ENCODE results near the gene DIPK1A.

The DIPK1A gene

GRCh38 chr1:92876351-92876750 lies 84.9 kb downstream of the DIPK1A start:
- Histone ChIP-seq H3K4me1 (ENCODE audit: low read length) (peaks cover 8% of the 10 kb centered on the region; the same call in 1 of the 2 replicates), H3K4me2 (ENCODE audit: low read depth, low read length) (peak overlapping the region; percentile 77), H3K9me2 (replicated peaks; ENCODE audit: insufficient read depth, low read length) (no peaks in the 10 kb centered on the region), H3K9ac (ENCODE audit: low read length) (no peak overlapping the region; the same call in 1 of the 2 replicates), H3K79me2 (ENCODE audit: low read length) (peaks cover 33% of the 10 kb centered on the region), H2AFZ (ENCODE audit: low read length) (no peak overlapping the region), H3K4me3 (ENCODE audit: low read length) (peak overlapping the region; percentile 63; the same call in 1 of the 2 replicates), H3K27me3 (replicated peaks; ENCODE audit: insufficient read depth, low read length) (no peaks in the 10 kb centered on the region), H4K20me1 (ENCODE audit: insufficient read depth, low read length) (no peaks in the 10 kb centered on the region), H3F3A (ENCODE audit: insufficient read depth, low read length) (peaks cover 21% of the 10 kb centered on the region), H3K9me3 (replicated peaks; ENCODE audit: insufficient read depth, low read length) (no peaks in the 10 kb centered on the region), H3K27ac (ENCODE audit: low read length) (peak overlapping the region; percentile 81; the same call in 1 of the 2 replicates), H3K36me3 (replicated peaks; ENCODE audit: insufficient read depth, low read length) (no peaks in the 10 kb centered on the region)
- no peak for TF ChIP-seq EZH2phosphoT487 (IDR thresholded peaks at IDR 0.05; ENCODE audit: low read length)
- DNase-seq, result no peak

- no peak overlapping the region for H3K4me3 ChIP-seq (ENCODE audit: low read length)
- H3K4me2 ChIP-seq (ENCODE audit: low read depth, low read length), result no peak overlapping the region
- no peaks in the 10 kb centered on the region for H3K27me3 ChIP-seq (replicated peaks; ENCODE audit: insufficient read depth, low read length)
- peaks cover 21% of the 10 kb centered on the region for H3F3A ChIP-seq (ENCODE audit: insufficient read depth, low read length)
- H3K36me3 ChIP-seq (replicated peaks; ENCODE audit: insufficient read depth, low read length), result no peaks in the 10 kb centered on the region
- no peak overlapping the region for H3K9ac ChIP-seq (ENCODE audit: low read length)
- H3K9me3 ChIP-seq (replicated peaks; ENCODE audit: insufficient read depth, low read length), result no peaks in the 10 kb centered on the region
- no peaks in the 10 kb centered on the region for H3K9me2 ChIP-seq (replicated peaks; ENCODE audit: insufficient read depth, low read length)
- H4K20me1 ChIP-seq (ENCODE audit: insufficient read depth, low read length), result no peaks in the 10 kb centered on the region
- DNase-seq, result no peak
- H3K79me2 ChIP-seq (ENCODE audit: low read length), result peaks cover 26% of the 10 kb centered on the region
- H3K27ac ChIP-seq (ENCODE audit: low read length), result no peak overlapping the region
- H2AFZ ChIP-seq (ENCODE audit: low read length), result no peak overlapping the region
- peaks cover 8% of the 10 kb centered on the region; the same call in 1 of the 2 replicates for H3K4me1 ChIP-seq (ENCODE audit: low read length)
- TF ChIP-seq EZH2phosphoT487 (IDR thresholded peaks at IDR 0.05; ENCODE audit: low read length) (no peak), EZH2 (optimal IDR thresholded peaks at IDR 0.05; ENCODE audit: low read depth, low read length) (no peak)
- TF ChIP-seq, protein P1, sequence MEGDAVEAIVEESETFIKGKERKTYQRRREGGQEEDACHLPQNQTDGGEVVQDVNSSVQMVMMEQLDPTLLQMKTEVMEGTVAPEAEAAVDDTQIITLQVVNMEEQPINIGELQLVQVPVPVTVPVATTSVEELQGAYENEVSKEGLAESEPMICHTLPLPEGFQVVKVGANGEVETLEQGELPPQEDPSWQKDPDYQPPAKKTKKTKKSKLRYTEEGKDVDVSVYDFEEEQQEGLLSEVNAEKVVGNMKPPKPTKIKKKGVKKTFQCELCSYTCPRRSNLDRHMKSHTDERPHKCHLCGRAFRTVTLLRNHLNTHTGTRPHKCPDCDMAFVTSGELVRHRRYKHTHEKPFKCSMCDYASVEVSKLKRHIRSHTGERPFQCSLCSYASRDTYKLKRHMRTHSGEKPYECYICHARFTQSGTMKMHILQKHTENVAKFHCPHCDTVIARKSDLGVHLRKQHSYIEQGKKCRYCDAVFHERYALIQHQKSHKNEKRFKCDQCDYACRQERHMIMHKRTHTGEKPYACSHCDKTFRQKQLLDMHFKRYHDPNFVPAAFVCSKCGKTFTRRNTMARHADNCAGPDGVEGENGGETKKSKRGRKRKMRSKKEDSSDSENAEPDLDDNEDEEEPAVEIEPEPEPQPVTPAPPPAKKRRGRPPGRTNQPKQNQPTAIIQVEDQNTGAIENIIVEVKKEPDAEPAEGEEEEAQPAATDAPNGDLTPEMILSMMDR (IDR thresholded peaks at IDR 0.05; ENCODE audit: low read length), result no peak
These were observed 86.3 kb downstream of the DIPK1A start for GRCh38 chr1:92874987-92875386.

DNA sequence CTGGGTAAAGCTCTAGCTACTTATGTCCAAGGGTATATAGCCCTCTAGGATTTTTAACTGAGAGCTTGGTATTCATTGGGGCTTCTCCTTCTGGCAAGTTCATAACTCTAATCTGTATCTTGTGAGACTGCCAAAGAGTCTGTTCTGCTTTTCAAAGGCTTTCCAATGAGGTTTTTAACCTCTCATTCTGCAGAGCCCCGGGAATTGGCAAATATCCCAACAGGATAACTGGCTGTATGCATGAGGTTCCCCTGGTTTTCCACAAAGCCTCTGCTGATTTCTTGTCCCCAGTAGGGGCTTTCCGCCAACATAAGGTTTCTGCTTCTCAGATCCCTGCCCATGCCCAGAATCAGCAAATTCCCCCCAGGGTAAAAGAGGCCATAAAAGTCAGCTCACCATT lies 88.5 kb downstream of the DIPK1A start:
- Histone ChIP-seq H3K27ac (ENCODE audit: low read length) (no peak overlapping the region), H3K9me2 (replicated peaks; ENCODE audit: insufficient read depth, low read length) (no peaks in the 10 kb centered on the region), H3K4me2 (ENCODE audit: low read depth, low read length) (no peak overlapping the region), H3K9me3 (replicated peaks; ENCODE audit: insufficient read depth, low read length) (no peaks in the 10 kb centered on the region), H3K9ac (ENCODE audit: low read length) (no peak overlapping the region), H3K4me1 (ENCODE audit: low read length) (peaks cover 3% of the 10 kb centered on the region; the same call in 1 of the 2 replicates), H3K4me3 (ENCODE audit: low read length) (no peak overlapping the region), H2AFZ (ENCODE audit: low read length) (no peak overlapping the region), H3F3A (ENCODE audit: insufficient read depth, low read length) (peaks cover 16% of the 10 kb centered on the region), H4K20me1 (ENCODE audit: insufficient read depth, low read length) (no peaks in the 10 kb centered on the region), H3K36me3 (replicated peaks; ENCODE audit: insufficient read depth, low read length) (no peaks in the 10 kb centered on the region), H3K79me2 (ENCODE audit: low read length) (peaks cover 15% of the 10 kb centered on the region), H3K27me3 (replicated peaks; ENCODE audit: insufficient read depth, low read length) (no peaks in the 10 kb centered on the region)
- no peak for DNase-seq
- TF ChIP-seq EZH2 (optimal IDR thresholded peaks at IDR 0.05; ENCODE audit: low read depth, low read length) (no peak), EZH2phosphoT487 (IDR thresholded peaks at IDR 0.05; ENCODE audit: low read length) (no peak)
- TF ChIP-seq, protein P1 (IDR thresholded peaks at IDR 0.05; ENCODE audit: low read length), result no peak

GRCh38 chr1:92870591-92870990 lies 90.7 kb downstream of the DIPK1A start:
- no peaks in the 10 kb centered on the region for H3K9me3 ChIP-seq (replicated peaks; ENCODE audit: insufficient read depth, low read length)
- H3K4me3 ChIP-seq (ENCODE audit: low read length), result no peak overlapping the region
- H4K20me1 ChIP-seq (ENCODE audit: insufficient read depth, low read length), result no peaks in the 10 kb centered on the region
- no peak overlapping the region for H3K27ac ChIP-seq (ENCODE audit: low read length)
- H3K9me2 ChIP-seq (replicated peaks; ENCODE audit: insufficient read depth, low read length), result no peaks in the 10 kb centered on the region
- no peak overlapping the region for H3K4me2 ChIP-seq (ENCODE audit: low read depth, low read length)
- no peaks in the 10 kb centered on the region for H3K36me3 ChIP-seq (replicated peaks; ENCODE audit: insufficient read depth, low read length)
- no peak overlapping the region for H3K9ac ChIP-seq (ENCODE audit: low read length)
- H3F3A ChIP-seq (ENCODE audit: insufficient read depth, low read length), result no peaks in the 10 kb centered on the region
- no peak for DNase-seq
- no peaks in the 10 kb centered on the region for H3K27me3 ChIP-seq (replicated peaks; ENCODE audit: insufficient read depth, low read length)
- peaks cover 9% of the 10 kb centered on the region for H3K79me2 ChIP-seq (ENCODE audit: low read length)
- no peak for TF ChIP-seq EZH2phosphoT487 (IDR thresholded peaks at IDR 0.05; ENCODE audit: low read length)
- TF ChIP-seq EZH2 (optimal IDR thresholded peaks at IDR 0.05; ENCODE audit: low read depth, low read length), result no peak
- TF ChIP-seq, protein P1 (IDR thresholded peaks at IDR 0.05; ENCODE audit: low read length), result no peak
- H2AFZ ChIP-seq (ENCODE audit: low read length), result no peak overlapping the region
- H3K4me1 ChIP-seq (ENCODE audit: low read length), result no peaks in the 10 kb centered on the region
